Mononuclear cell (primary cell): ENCODE results near the gene RFX3. TPM values are rescaled to one million over a fixed set of nuclear protein-coding genes. Genes with fewer than 3 reads are reported as not detected.

Experiments used
- H3K27me3 ChIP-seq: 2 replicates; pipeline ENCODE4 v1.6.0; 2011; ENCODE audit warnings: low read length, control low read depth; ENCODE audit not compliant: insufficient read depth
- H3K4me1 ChIP-seq: 2 replicates; pipeline ENCODE4 v1.5.1; 2011; ENCODE audit warnings: mild to moderate bottlenecking, low read length, control low read depth; ENCODE audit not compliant: insufficient read depth
- H3K4me3 ChIP-seq: 2 replicates; pipeline ENCODE4 v1.5.1; 2011; ENCODE audit warnings: mild to moderate bottlenecking, low read length, moderate library complexity
- H3K9me3 ChIP-seq: 2 replicates; pipeline ENCODE4 v1.5.1; 2011; ENCODE audit warnings: low read depth, mild to moderate bottlenecking, control low read depth, low read length
- total RNA-seq: library from RNA; depleted of rRNA; stranded (reverse); fragments of >200 nt; gene quantifications from one replicate; pipeline ENCODE4 v1.2.3, GENCODE V29; 2012

RFX3 gene
- total RNA-seq, 1 donor = 11.9 TPM

DNA sequence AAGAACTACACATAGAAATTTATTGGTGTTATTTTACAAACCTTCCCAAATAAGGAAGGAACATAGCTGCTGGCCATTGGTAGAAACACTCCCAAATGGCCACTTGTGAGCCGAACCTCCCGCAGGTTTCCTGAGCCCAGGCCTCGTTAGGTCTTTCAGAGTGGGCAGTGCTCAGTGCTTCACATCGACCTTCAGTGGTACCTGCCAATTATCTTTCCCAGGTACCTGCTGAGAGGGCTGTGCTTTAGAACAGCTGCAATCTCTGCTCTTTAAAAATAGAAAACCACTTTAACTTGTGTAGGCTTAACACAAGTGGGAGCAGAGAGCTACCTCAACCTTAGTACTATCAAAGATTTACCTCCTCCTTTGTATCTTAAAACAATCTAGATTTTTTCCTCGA, 334.1 kb downstream of the RFX3 start:
- peaks cover 2% of the 10 kb centered on the region for H3K27me3 ChIP-seq
- no peak overlapping the region for H3K4me3 ChIP-seq
- H3K9me3 ChIP-seq = no peaks in the 10 kb centered on the region
- no peaks in the 10 kb centered on the region for H3K4me1 ChIP-seq

DNA sequence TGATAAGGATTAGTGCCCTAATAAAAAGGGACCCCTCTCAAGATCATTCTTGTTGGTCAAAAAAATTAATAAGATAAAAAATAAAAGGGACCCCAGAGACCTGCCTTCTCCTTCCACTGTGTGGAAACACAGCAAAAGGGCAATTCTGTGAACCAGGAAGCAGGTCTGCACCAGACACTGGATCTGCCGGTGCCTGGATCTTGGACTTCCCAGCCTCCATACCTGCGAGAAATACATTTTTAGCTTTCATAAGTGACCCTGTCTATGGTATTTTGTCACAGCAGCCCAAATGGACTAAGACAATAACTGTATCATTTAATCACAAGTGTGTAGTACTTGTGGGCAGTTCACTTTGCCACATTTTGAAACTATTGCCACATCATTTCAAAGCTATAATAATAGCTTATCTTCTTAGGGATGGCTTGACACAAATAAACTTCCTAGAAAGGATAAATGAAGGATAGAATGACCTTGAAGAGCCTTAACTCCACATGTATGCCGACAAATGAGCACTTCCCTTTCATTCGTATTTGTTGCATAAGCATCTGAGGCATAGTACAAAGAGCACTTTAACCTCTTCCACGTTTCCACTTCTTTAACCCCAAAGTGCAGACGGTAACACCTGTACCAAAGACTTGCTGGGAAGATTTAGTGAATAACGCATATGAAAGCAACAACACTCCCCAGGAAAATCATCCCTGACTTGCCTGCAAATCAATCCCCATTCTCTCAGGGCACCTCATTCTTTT, 336.5 kb downstream of the RFX3 start:
- H3K9me3 ChIP-seq = no peaks in the 10 kb centered on the region
- peaks cover 7% of the 10 kb centered on the region for H3K27me3 ChIP-seq
- no peaks in the 10 kb centered on the region for H3K4me1 ChIP-seq
- no peak overlapping the region for H3K4me3 ChIP-seq

DNA sequence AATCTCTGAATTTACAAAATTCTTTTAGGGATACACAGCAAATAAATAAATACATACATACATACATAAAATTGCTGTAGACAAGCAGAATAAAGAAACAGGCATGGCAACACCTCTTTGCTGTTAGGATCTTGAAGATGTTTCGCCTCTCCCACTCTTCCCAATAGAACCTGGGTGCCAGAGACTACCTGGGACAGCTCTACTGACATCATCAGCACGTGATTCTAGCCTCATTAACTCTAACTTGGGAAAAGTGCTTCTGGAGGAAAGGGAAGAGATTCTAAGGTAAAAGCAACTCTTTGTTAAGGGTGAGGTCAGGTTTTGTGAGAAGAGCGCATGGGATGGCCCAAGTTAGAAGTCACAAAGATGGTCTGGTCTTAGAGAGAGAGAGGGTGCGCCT, 339.1 kb downstream of the RFX3 start:
- no peaks in the 10 kb centered on the region for H3K4me1 ChIP-seq
- no peaks in the 10 kb centered on the region for H3K9me3 ChIP-seq
- H3K4me3 ChIP-seq = no peak overlapping the region
- peaks cover 23% of the 10 kb centered on the region for H3K27me3 ChIP-seq

DNA sequence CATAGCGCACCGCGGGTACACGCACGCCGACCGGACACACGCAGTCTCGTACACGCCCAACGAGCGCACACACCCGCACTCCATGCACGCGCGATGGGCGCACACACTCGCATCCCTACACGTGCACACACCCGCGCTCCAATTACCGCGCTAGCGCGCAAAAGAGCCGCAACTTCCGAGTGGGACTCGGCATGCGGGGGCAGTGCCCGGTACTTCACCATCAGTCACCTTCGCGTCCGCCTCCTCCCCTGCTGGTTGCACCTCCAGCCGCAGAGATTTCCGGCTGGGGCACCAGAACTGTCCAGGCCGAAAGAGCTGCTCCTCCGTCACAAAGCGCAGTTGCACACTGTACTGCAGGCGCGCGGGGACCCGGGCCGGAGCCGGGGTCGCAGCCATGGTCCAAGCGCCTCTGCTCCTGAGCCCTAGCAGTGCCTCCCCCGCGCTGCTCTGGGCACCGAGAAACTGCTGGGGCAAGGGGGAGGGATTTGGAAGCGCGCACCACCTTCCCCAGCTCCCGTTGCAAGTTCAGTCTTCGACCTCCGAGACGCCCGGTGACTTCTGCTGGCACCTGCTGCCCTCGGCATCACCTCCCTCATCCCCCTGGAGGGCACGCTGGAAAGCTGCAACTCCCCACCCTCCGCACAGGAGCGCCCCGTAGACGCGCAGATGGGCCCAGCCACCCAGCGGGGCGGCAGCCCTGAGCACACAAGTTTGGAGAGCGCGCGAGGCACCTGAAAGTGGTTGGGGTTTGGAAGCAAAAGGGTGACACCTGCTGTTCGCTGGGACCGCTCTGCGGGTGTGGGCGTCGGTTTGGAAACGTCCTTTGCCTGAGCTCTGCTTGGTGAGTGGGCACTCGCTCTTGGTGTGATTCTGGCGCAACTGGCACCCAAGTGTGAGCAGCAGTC, 344.5 kb downstream of the RFX3 start:
- no peaks in the 10 kb centered on the region for H3K9me3 ChIP-seq
- no peak overlapping the region for H3K4me3 ChIP-seq
- peaks cover 43% of the 10 kb centered on the region for H3K27me3 ChIP-seq
- H3K4me1 ChIP-seq = no peaks in the 10 kb centered on the region

DNA sequence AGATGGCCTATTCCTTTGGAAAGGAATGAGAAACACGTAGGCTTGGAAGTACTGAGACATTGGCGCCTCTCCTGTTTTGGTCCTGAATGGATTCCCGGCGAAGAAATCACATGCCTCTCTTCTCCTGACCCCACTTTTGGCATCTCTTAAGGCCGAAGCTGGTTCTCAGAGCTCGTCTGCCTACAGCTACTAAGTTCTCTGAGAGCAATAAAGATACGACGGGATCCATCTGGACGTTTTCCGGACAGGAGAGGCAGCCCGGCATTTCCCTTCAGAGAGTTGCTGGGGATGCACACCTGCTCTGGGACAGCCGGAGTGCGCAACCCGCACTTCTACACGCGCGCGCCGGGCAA, 345.1 kb downstream of the RFX3 start:
- Histone ChIP-seq H3K4me3 (no peak overlapping the region), H3K9me3 (no peaks in the 10 kb centered on the region), H3K4me1 (no peaks in the 10 kb centered on the region), H3K27me3 (peaks cover 39% of the 10 kb centered on the region)

DNA sequence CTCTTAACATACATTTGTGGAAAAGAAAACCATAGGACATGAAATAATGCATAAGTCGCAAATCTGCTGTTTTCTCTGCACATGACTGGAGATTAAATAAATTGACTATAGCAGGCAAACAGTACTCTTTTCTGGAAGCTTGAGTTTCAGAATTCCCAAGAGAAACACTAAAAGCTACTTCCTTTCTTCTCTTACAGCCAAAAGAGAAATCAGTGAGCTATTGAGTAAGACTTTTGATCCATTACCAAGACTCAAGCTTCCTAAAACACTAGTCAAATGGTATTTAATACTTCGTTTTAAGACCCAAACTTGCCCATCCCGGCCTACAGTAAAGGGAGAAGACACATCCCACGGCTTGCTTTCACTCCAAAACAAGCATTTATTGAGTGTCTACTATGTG, 346.1 kb downstream of the RFX3 start:
- H3K27me3 ChIP-seq = peaks cover 39% of the 10 kb centered on the region
- no peaks in the 10 kb centered on the region for H3K4me1 ChIP-seq
- H3K4me3 ChIP-seq = no peak overlapping the region
- no peaks in the 10 kb centered on the region for H3K9me3 ChIP-seq

DNA sequence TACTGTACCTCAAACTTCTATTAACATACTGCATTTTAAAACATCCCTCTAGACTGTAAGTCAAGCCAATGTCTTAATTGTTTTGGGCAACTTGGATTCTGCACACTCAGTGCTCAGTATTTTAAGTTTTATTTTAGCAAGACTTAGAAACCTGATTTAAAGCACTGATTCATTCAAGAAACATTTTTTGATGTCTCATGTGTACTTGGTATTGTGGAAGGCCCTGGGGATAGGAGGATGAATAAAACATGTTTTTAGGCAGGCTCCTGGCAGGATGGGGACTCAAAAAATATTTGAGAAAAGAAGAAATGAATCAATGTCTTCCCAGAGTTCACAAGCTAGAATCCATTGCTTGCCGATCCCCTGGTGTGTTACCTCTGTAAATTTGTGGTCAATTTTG, 347.9 kb downstream of the RFX3 start:
- Histone ChIP-seq H3K9me3 (no peaks in the 10 kb centered on the region), H3K27me3 (peaks cover 32% of the 10 kb centered on the region), H3K4me1 (no peaks in the 10 kb centered on the region), H3K4me3 (no peak overlapping the region)

DNA sequence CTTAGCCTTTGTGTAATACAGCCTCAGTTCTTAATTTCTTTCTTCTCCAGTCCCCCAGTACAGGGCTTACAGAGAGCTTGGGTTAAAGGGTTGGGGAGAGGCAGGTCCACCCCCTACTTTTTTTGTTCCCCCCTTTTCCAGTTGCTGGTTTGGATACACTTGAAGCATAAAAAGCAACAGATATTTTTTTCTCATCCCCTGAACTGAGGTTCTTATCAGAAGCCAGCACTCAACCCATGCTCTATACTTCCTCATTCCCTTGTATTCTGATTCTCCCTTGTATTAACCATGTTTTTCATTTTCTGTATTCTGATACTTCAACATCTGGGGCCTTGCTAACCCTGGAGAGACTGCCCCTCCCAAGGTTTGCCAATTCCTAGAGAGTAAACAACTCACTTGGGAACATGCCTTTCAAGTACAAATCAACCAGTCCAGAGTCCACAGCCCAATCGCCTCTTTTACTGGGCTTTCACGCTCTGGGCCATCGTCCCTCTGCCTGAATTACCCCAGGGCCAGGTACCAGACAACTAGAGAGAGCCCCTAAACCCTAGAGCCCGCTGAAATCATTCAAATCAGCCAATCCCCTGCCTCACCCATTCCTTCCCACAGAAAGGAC, 348.5 kb downstream of the RFX3 start:
- Histone ChIP-seq H3K4me1 (no peaks in the 10 kb centered on the region), H3K4me3 (no peak overlapping the region), H3K27me3 (peaks cover 25% of the 10 kb centered on the region), H3K9me3 (no peaks in the 10 kb centered on the region)

DNA sequence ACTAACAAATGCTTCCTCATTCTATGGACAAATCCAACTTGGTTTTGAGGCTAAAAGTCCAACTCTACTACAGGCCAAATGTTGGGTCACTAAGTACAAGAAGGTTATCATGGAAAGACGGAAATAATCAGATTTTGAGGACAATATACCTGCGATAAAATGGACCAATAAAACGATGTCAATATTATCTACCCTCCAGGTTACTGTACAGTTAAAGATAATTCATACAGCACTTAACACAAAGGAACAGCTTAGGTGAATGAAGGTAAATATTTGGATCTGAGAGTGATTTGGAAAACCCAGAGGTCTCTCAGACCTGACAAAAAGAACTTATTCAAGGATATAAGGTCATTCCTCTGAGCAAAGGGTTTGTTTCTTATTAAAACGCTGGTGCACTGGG, 352.4 kb downstream of the RFX3 start:
- Histone ChIP-seq H3K9me3 (no peaks in the 10 kb centered on the region), H3K27me3 (peaks cover under 1% of the 10 kb centered on the region), H3K4me1 (no peaks in the 10 kb centered on the region), H3K4me3 (no peak overlapping the region)

DNA sequence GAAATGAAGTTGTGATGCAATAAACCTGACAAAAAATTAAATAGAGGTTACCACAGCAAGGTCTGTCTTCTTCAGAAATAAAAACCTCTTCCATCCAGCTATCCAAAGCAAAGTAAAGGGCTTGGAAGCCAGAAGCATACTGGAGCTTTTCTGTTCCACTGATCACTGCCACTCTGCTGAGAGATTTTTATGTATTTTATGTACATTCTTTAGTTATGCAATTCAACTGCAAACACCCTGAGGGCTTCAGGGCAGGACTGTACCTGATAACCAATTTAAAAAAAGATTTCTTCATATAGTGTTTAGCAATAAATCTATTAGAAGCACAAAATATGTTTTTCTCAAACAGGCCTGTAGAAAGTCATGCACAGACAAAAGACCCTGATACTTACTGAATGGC, 355.0 kb downstream of the RFX3 start:
- no peaks in the 10 kb centered on the region for H3K4me1 ChIP-seq
- H3K9me3 ChIP-seq = no peaks in the 10 kb centered on the region
- H3K27me3 ChIP-seq = peaks cover 12% of the 10 kb centered on the region
- H3K4me3 ChIP-seq = no peak overlapping the region
